Activated CD4-positive, alpha-beta T cell treated with anti-CD3 and anti-CD28 coated beads, Interleukin-2, amount 10 ng/mL, durations not matched to agents 7 days and 5 days (primary cell): ENCODE data around the gene SKIC2. TPM values are rescaled to one million over a fixed set of nuclear protein-coding genes. Genes with fewer than 3 reads are reported as not detected.
"Not testable (repeated sequence)": the region's sequence is repeated elsewhere in the genome, so short reads cannot be mapped to it uniquely, and the experiment has no call there.

ENCODE experiments used
- CTCF ChIA-PET: fragments of 350-600 bp; sonication (Branson Sonifier 250); formaldehyde crosslinking; loops from one replicate; lab custom pipeline; 2021; ENCODE audit warnings: antibody characterized with exemption; lab: Charles Lee
- POLR2A ChIA-PET: fragments of 350-600 bp; sonication (Branson Sonifier 250); formaldehyde crosslinking; loops from one replicate; lab custom pipeline; 2021; ENCODE audit warnings: antibody characterized with exemption; lab: Charles Lee
- DNase-seq: peaks from one replicate; pipeline ENCODE4 v3.0.0-alpha.2; 2020
- H3K27ac Mint-ChIP-seq: one replicate; pipeline ENCODE4 v1.8.0; 2021; ENCODE audit warnings: mild to moderate bottlenecking, moderate library complexity, mixed read lengths
- H3K27me3 Mint-ChIP-seq: one replicate; pipeline ENCODE4 v1.8.0; 2021; ENCODE audit warnings: mixed read lengths
- H3K36me3 Mint-ChIP-seq: one replicate; pipeline ENCODE4 v1.8.0; 2021; ENCODE audit warnings: low read depth, mixed read lengths
- H3K4me1 Mint-ChIP-seq: one replicate; pipeline ENCODE4 v1.8.0; 2021; ENCODE audit warnings: mixed read lengths
- H3K4me3 Mint-ChIP-seq: one replicate; pipeline ENCODE4 v1.8.0; 2021; ENCODE audit warnings: mild to moderate bottlenecking, moderate library complexity, mixed read lengths
- H3K9me3 Mint-ChIP-seq: one replicate; pipeline ENCODE4 v1.8.0; 2021; ENCODE audit warnings: mixed read lengths
- total RNA-seq, 2 experiments: library from RNA; stranded (reverse); gene quantifications; one replicate each; pipeline ENCODE4 v1.2.3, GENCODE V29; 2021

Gene SKIC2
- total RNA-seq, 2 experiments from 2014 or later, result 88.0 to 101 TPM

GRCh38 chr6:32003301-32003700 lies 44.3 kb downstream of the SKIC2 start:
- H3K36me3 Mint-ChIP-seq, H3K4me3 Mint-ChIP-seq, H3K9me3 Mint-ChIP-seq, POLR2A ChIA-PET, DNase-seq, H3K27me3 Mint-ChIP-seq, H3K4me1 Mint-ChIP-seq, CTCF ChIA-PET, H3K27ac Mint-ChIP-seq: not testable (repeated sequence)

DNA sequence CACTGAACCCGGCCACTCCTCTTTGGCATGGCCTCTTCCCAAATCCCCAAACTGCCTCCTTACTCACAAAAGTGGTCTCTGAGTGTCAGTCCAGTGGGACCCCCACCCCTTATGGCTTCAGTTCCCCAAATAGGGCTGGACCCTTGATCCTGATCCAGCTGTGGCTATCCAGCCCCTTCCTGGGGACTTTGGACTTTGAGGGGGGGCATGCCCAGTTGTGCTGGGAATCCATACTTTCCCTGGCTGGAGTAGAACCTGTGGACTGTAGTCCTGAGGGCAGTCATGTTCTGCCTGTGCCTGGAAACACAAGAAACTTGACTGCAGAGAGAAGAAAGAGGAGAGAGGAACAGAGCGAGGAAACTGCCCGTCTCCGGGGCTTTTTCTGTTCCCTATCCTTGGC lies 45.4 kb downstream of the SKIC2 start:
- H3K27ac Mint-ChIP-seq, POLR2A ChIA-PET, H3K4me3 Mint-ChIP-seq, H3K4me1 Mint-ChIP-seq, CTCF ChIA-PET, H3K36me3 Mint-ChIP-seq, DNase-seq, H3K27me3 Mint-ChIP-seq, H3K9me3 Mint-ChIP-seq: not testable (repeated sequence)

GRCh38 chr6:32004864-32005537 lies 46.0 kb downstream of the SKIC2 start:
- POLR2A ChIA-PET, H3K36me3 Mint-ChIP-seq, CTCF ChIA-PET, H3K4me3 Mint-ChIP-seq, H3K27ac Mint-ChIP-seq, H3K4me1 Mint-ChIP-seq, H3K27me3 Mint-ChIP-seq, H3K9me3 Mint-ChIP-seq: not testable (repeated sequence)
- DNase-seq, result peak; percentile 3

DNA sequence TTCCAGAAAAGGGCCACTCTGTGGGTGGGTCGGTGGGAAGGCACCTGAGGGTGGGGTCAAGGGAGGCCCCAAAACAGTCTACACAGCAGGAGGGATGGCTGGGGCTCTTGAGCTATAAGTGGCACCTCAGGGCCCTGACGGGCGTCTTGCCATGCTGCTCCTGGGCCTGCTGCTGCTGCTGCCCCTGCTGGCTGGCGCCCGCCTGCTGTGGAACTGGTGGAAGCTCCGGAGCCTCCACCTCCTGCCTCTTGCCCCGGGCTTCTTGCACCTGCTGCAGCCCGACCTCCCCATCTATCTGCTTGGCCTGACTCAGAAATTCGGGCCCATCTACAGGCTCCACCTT lies 46.5 kb downstream of the SKIC2 start:
- CTCF ChIA-PET, DNase-seq, H3K4me1 Mint-ChIP-seq, H3K27ac Mint-ChIP-seq, H3K4me3 Mint-ChIP-seq, H3K27me3 Mint-ChIP-seq, H3K36me3 Mint-ChIP-seq, POLR2A ChIA-PET, H3K9me3 Mint-ChIP-seq: not testable (repeated sequence)

- DNase-seq, H3K4me3 Mint-ChIP-seq, H3K9me3 Mint-ChIP-seq, H3K27me3 Mint-ChIP-seq, CTCF ChIA-PET, POLR2A ChIA-PET, H3K27ac Mint-ChIP-seq, H3K36me3 Mint-ChIP-seq, H3K4me1 Mint-ChIP-seq: not testable (repeated sequence)
Observed at GRCh38 chr6:32005991-32006529, 47.1 kb downstream of the SKIC2 start.

- CTCF ChIA-PET, DNase-seq, H3K4me3 Mint-ChIP-seq: not testable (repeated sequence)
Observed at GRCh38 chr6:32007086-32007485, 48.1 kb downstream of the SKIC2 start.

GRCh38 chr6:32008037-32008436 lies 49.1 kb downstream of the SKIC2 start:
- H3K27ac Mint-ChIP-seq, H3K4me1 Mint-ChIP-seq, H3K9me3 Mint-ChIP-seq, H3K4me3 Mint-ChIP-seq, POLR2A ChIA-PET, DNase-seq, CTCF ChIA-PET, H3K36me3 Mint-ChIP-seq, H3K27me3 Mint-ChIP-seq: not testable (repeated sequence)

More at GRCh38 chr6:32007086-32007485, 48.1 kb downstream of the SKIC2 start:
- H3K9me3 Mint-ChIP-seq, H3K36me3 Mint-ChIP-seq, H3K27me3 Mint-ChIP-seq, POLR2A ChIA-PET, H3K4me1 Mint-ChIP-seq, H3K27ac Mint-ChIP-seq: not testable (repeated sequence)

- CTCF ChIA-PET, H3K9me3 Mint-ChIP-seq, POLR2A ChIA-PET, DNase-seq, H3K36me3 Mint-ChIP-seq, H3K27me3 Mint-ChIP-seq, H3K27ac Mint-ChIP-seq, H3K4me3 Mint-ChIP-seq, H3K4me1 Mint-ChIP-seq: not testable (repeated sequence)
Observed at GRCh38 chr6:32008616-32009015, 49.6 kb downstream of the SKIC2 start.

DNA sequence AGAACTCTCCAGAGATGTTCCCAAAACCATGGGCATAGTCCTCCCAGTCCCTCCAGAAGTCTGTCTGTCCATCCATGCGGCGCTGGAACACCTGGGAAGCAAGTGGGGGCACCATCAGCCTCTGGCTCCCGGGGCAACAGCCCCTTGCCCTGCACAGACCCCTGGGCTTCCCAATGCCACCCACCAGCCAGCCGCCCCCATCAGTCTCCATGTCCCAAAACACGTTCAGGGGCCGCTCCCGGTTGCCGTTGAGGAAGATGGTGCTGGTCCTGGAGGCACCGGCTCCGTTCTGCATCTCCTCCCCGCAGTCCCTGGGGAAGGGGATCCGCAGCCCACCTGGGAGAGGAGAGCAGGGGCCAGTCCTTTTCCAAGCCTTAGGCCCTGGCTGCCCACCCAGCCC lies 50.6 kb downstream of the SKIC2 start:
- CTCF ChIA-PET, H3K27ac Mint-ChIP-seq, H3K4me1 Mint-ChIP-seq, DNase-seq, H3K4me3 Mint-ChIP-seq, H3K36me3 Mint-ChIP-seq, H3K27me3 Mint-ChIP-seq, H3K9me3 Mint-ChIP-seq, POLR2A ChIA-PET: not testable (repeated sequence)

DNA sequence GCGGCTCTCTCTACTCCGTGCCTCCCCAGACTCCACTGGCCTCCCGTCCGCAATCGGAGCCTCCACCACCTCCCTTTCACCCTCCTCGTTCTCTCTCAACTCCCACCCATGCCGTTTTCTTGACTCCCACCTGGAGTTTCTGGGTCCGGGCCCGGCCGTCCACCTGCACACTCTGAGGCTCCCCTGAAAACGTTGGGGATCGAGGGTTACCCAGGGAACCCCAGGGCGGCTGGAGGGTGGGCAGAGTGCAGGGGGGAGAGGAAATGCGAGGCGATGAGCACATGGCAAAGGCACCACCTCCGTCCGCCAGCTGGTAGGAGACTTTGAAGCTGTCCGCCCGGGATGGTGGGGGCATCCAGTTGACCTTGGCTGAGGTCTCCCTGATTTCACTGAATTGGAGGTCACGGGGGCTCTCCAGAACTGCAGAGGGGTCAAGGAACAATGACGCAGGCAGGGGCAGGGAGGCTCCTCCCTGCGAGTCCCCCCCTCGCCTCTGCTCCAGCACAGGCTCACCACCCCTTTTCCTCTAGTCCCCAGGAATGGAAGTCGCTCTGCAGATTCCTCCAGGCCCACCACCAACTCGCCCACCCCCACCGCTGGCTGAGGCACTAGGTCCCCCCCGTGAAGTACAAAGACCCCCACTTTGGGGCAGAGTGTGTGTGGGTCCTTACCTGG lies 52.0 kb downstream of the SKIC2 start:
- DNase-seq, result peak; percentile 4
- CTCF ChIA-PET, H3K4me1 Mint-ChIP-seq, H3K27me3 Mint-ChIP-seq, H3K9me3 Mint-ChIP-seq, H3K36me3 Mint-ChIP-seq, H3K27ac Mint-ChIP-seq, POLR2A ChIA-PET, H3K4me3 Mint-ChIP-seq: not testable (repeated sequence)

- H3K36me3 Mint-ChIP-seq, CTCF ChIA-PET, H3K27me3 Mint-ChIP-seq, H3K27ac Mint-ChIP-seq, H3K4me1 Mint-ChIP-seq, H3K9me3 Mint-ChIP-seq, DNase-seq, H3K4me3 Mint-ChIP-seq, POLR2A ChIA-PET: not testable (repeated sequence)
Observed at GRCh38 chr6:32012941-32013617, 54.1 kb downstream of the SKIC2 start.

- H3K4me3 Mint-ChIP-seq, H3K9me3 Mint-ChIP-seq, DNase-seq, H3K27me3 Mint-ChIP-seq, H3K36me3 Mint-ChIP-seq, H3K4me1 Mint-ChIP-seq, H3K27ac Mint-ChIP-seq, POLR2A ChIA-PET, CTCF ChIA-PET: not testable (repeated sequence)
Observed at GRCh38 chr6:32013738-32014137, 54.8 kb downstream of the SKIC2 start.

DNA sequence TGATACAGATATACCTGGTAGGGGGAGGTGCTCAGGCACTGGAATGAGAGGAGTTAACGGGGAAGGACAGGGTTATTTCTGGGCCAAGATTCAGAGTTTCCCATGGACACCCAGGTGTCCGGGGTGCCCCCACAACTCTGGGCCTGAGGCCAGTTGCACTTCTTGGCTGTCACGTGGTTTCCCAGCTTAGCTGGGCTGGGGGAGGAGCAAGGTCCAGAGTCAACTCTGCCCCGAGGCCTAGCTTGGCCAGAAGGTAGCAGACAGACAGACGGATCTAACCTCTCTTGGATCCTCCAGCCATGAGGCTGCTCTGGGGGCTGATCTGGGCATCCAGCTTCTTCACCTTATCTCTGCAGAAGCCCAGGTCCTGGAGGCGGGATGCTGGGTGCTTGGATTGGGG lies 55.6 kb downstream of the SKIC2 start, which contains the start of gene C4B:
Gene C4B, plus strand, starts transcription at position 249 of the 400 bp plus-strand sequence. Its CDS starts 51 bp downstream, at position 300.
- H3K4me1 Mint-ChIP-seq, DNase-seq, CTCF ChIA-PET, H3K36me3 Mint-ChIP-seq, H3K27me3 Mint-ChIP-seq, H3K4me3 Mint-ChIP-seq, H3K9me3 Mint-ChIP-seq, POLR2A ChIA-PET, H3K27ac Mint-ChIP-seq: not testable (repeated sequence)
